ENCODE results near the gene CTRB2.
"Not testable (repeated sequence)": the region's sequence is repeated elsewhere in the genome, so short reads cannot be mapped to it uniquely, and the experiment has no call there.

The CTRB2 gene

GRCh38 chr16:75225678-75226515 is 18.9 kb upstream of the CTRB2 start:
- DNase-seq, result no peak

- DNase-seq, result no peak
These were observed 18.1 kb upstream of the CTRB2 start for GRCh38 chr16:75225092-75225491.

- no peak for DNase-seq
These were observed 17.5 kb upstream of the CTRB2 start for GRCh38 chr16:75224306-75225082.

GRCh38 chr16:75223129-75223528 is 16.2 kb upstream of the CTRB2 start:
- not testable (repeated sequence) for DNase-seq

- no peak for DNase-seq
These were observed 15.4 kb upstream of the CTRB2 start for GRCh38 chr16:75222271-75222783.

- no peak for DNase-seq
These were observed 12.9 kb upstream of the CTRB2 start for GRCh38 chr16:75219838-75220237.

GRCh38 chr16:75219088-75219487 is 12.1 kb upstream of the CTRB2 start:
- no peak for DNase-seq

GRCh38 chr16:75218256-75219076 is 11.5 kb upstream of the CTRB2 start, which contains the start of gene CTRB1:
TSS of gene CTRB1 (plus strand) at chr16:75218988. CDS start at chr16:75219008, 20 bp downstream.
- no peak for DNase-seq

- no peak for DNase-seq
These were observed 10.5 kb upstream of the CTRB2 start for GRCh38 chr16:75217389-75217851.

- DNase-seq, result no peak
These were observed 9.6 kb upstream of the CTRB2 start for GRCh38 chr16:75216576-75216975.

GRCh38 chr16:75216127-75216526 is 9.2 kb upstream of the CTRB2 start:
- DNase-seq, result no peak

GRCh38 chr16:75211286-75211685 is 4.3 kb upstream of the CTRB2 start:
- DNase-seq, result not testable (repeated sequence)

- no peak for DNase-seq
These were observed 3.0 kb upstream of the CTRB2 start for GRCh38 chr16:75209944-75210343.

- DNase-seq, result not testable (repeated sequence)
These were observed 2.6 kb upstream of the CTRB2 start for GRCh38 chr16:75209514-75209913.

- DNase-seq, result no peak
These were observed 2.0 kb upstream of the CTRB2 start for GRCh38 chr16:75208861-75209505.

- no peak for DNase-seq
These were observed 1.4 kb upstream of the CTRB2 start for GRCh38 chr16:75208242-75208825.

- DNase-seq, result no peak
These were observed 870 bp upstream of the CTRB2 start for GRCh38 chr16:75207831-75208230.

- not testable (repeated sequence) for DNase-seq
These were observed 806 bp downstream of the CTRB2 start for GRCh38 chr16:75205961-75206748.

GRCh38 chr16:75205438-75205837 is 1.5 kb downstream of the CTRB2 start:
- DNase-seq, result not testable (repeated sequence)

GRCh38 chr16:75204905-75205304 is 2.1 kb downstream of the CTRB2 start:
- DNase-seq, result not testable (repeated sequence)

- DNase-seq, result no peak
These were observed 2.6 kb downstream of the CTRB2 start for GRCh38 chr16:75204410-75204758.

Data from NCI-H2029 (cell line).